Tibial nerve (tissue), 3 donors: ENCODE data around the gene OSBPL8.

Source experiments
- EP300 ChIP-seq, 2 donors: sonication (generic); formaldehyde crosslinking; IDR thresholded peaks; one replicate each; pipeline ENCODE4 v1.6.1; 2017; ENCODE audit warnings: antibody characterized with exemption in 2 of 2, mild to moderate bottlenecking in 1 of 2
- POLR2A ChIP-seq, 2 donors: fragments of 450-650 bp; IDR thresholded peaks; one replicate each; pipeline ENCODE4 v1.6.1; 2017; ENCODE audit warnings: antibody characterized with exemption in 2 of 2, mild to moderate bottlenecking in 2 of 2, moderate library complexity in 2 of 2

DNA sequence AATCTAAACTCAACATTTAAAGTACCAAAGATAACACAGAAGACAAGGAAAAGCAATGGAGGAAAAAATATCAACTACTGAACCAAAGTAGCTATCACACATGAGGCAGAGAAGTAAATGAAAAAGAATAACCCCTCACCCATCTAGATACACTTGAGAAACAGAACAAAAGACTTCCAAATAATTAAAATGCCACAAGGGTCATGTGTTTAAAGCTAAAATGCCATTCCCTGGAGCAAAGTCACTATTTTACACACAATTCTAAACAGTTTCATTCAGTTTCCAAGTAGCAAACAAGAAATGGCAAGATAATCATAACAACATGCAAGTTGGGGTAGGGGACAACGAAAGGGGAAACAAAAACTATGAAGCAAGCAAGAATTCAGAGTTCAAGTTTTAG lies 12.0 kb downstream of the OSBPL8 start:
- no peak for TF ChIP-seq EP300 (IDR thresholded peaks at IDR 0.05)
- no peak for TF ChIP-seq POLR2A (IDR thresholded peaks at IDR 0.05)
